SK-N-SH treated with all-trans-retinoic acid at 6 μM for 48 hours (cell line): Measurements from ENCODE around the gene MYO9A.

Experiments
- ATAC-seq: fragments of 200-7000 bp; cut with Tn5 transposase; 3 replicates; pipeline ENCODE4 v1.9.1; 2020; ENCODE audit warnings: mild to moderate bottlenecking, moderate library complexity
- ARNTL ChIP-seq: fragments of 450-650 bp; formaldehyde crosslinking; IDR thresholded peaks from 2 replicates; pipeline ENCODE4 v1.5.0; 2020; ENCODE audit warnings: low read depth, mild to moderate bottlenecking, moderate library complexity, borderline replicate concordance
- BACH2 ChIP-seq: fragments of 250-450 bp; sonication (Bioruptor Pico); IDR thresholded peaks from 2 replicates; pipeline ENCODE4 v1.9.0; 2021; ENCODE audit warnings: mild to moderate bottlenecking, borderline replicate concordance
- CSRNP3 ChIP-seq: fragments of 250-450 bp; sonication (Bioruptor Pico); IDR thresholded peaks from 2 replicates; pipeline ENCODE4 v1.5.1; 2021; ENCODE audit warnings: mild to moderate bottlenecking, moderate library complexity
- ESRRG ChIP-seq: fragments of 250-450 bp; sonication (Bioruptor Pico); IDR thresholded peaks from 2 replicates; pipeline ENCODE4 v1.6.1; 2021; ENCODE audit warnings: mild to moderate bottlenecking
- GLIS3 ChIP-seq: fragments of 250-450 bp; sonication (Bioruptor Pico); IDR thresholded peaks from 2 replicates; pipeline ENCODE4 v1.5.0; 2020; ENCODE audit warnings: mild to moderate bottlenecking, moderate library complexity
- ISL1 ChIP-seq: fragments of 250-450 bp; sonication (Bioruptor Pico); IDR thresholded peaks from 2 replicates; pipeline ENCODE4 v2.1.2; 2022; ENCODE audit warnings: mild to moderate bottlenecking, moderate library complexity
- OSR1 ChIP-seq: fragments of 250-450 bp; sonication (Bioruptor Pico); IDR thresholded peaks from 2 replicates; pipeline ENCODE4 v1.8.0; 2022; ENCODE audit warnings: moderate library complexity, mild to moderate bottlenecking, inconsistent platforms
- PATZ1 ChIP-seq: fragments of 250-450 bp; sonication (Bioruptor Pico); IDR thresholded peaks from 2 replicates; pipeline ENCODE4 v1.8.0; 2020; ENCODE audit warnings: mild to moderate bottlenecking, moderate library complexity, borderline replicate concordance
- POU6F1 ChIP-seq: fragments of 250-450 bp; sonication (Bioruptor Pico); IDR thresholded peaks from 2 replicates; pipeline ENCODE4 v1.8.0; 2021; ENCODE audit warnings: low read depth, mild to moderate bottlenecking, moderate library complexity, borderline replicate concordance
- PPARA ChIP-seq: fragments of 250-450 bp; sonication (Bioruptor Pico); IDR thresholded peaks from 2 replicates; pipeline ENCODE4 v1.5.0; 2020; ENCODE audit warnings: mild to moderate bottlenecking, borderline replicate concordance
- RARB ChIP-seq: fragments of 250-450 bp; sonication (Bioruptor Pico); IDR thresholded peaks from 2 replicates; pipeline ENCODE4 v1.8.0; 2021; ENCODE audit warnings: mild to moderate bottlenecking, moderate library complexity
- SNAI2 ChIP-seq: fragments of 250-450 bp; sonication (Bioruptor Pico); IDR thresholded peaks from 2 replicates; pipeline ENCODE4 v1.5.0; 2020; ENCODE audit warnings: mild to moderate bottlenecking, moderate library complexity
- TCF4 ChIP-seq: fragments of 250-450 bp; sonication (Bioruptor Pico); IDR thresholded peaks from 2 replicates; pipeline ENCODE4 v1.8.0; 2021; ENCODE audit warnings: mild to moderate bottlenecking, moderate library complexity, borderline replicate concordance
- TOX ChIP-seq: fragments of 250-450 bp; sonication (Bioruptor Pico); IDR thresholded peaks from 2 replicates; pipeline ENCODE4 v1.8.0; 2021; ENCODE audit warnings: mild to moderate bottlenecking, moderate library complexity, borderline replicate concordance
- TSHZ2 ChIP-seq: fragments of 250-450 bp; sonication (Bioruptor Pico); IDR thresholded peaks from 2 replicates; pipeline ENCODE4 v1.5.0; 2020; ENCODE audit warnings: mild to moderate bottlenecking, moderate library complexity
- ZC3H10 ChIP-seq: fragments of 250-450 bp; sonication (Bioruptor Pico); IDR thresholded peaks from 2 replicates; pipeline ENCODE4 v1.5.1; 2021; ENCODE audit warnings: mild to moderate bottlenecking, moderate library complexity
- ZNF8 ChIP-seq: fragments of 450-650 bp; formaldehyde crosslinking; IDR thresholded peaks from 2 replicates; pipeline ENCODE4 v1.5.0; 2020; ENCODE audit warnings: mild to moderate bottlenecking, moderate library complexity

The MYO9A gene

GRCh38 chr15:72068856-72069255 is 49.1 kb downstream of the MYO9A start:
- ATAC-seq = no peak
- no peak for TF ChIP-seq TCF4
- TF ChIP-seq TSHZ2 (CRISPR knock-in tag) = no peak

GRCh38 chr15:72065801-72066200 is 52.1 kb downstream of the MYO9A start:
- ATAC-seq = no peak
- TF ChIP-seq SNAI2 (no peak), TCF4 (no peak), PATZ1 (CRISPR knock-in tag) (no peak), ZC3H10 (CRISPR knock-in tag) (no peak), BACH2 (no peak), PPARA (CRISPR knock-in tag) (no peak), OSR1 (CRISPR knock-in tag) (no peak)

GRCh38 chr15:72063186-72063585 is 54.8 kb downstream of the MYO9A start:
- TF ChIP-seq GLIS3 (no peak), ARNTL (CRISPR knock-in tag) (no peak), PPARA (CRISPR knock-in tag) (no peak), ZC3H10 (CRISPR knock-in tag) (no peak), CSRNP3 (CRISPR knock-in tag) (no peak), TSHZ2 (CRISPR knock-in tag) (no peak), ZNF8 (CRISPR knock-in tag) (no peak), RARB (CRISPR knock-in tag) (no peak), ISL1 (CRISPR knock-in tag) (no peak), ESRRG (no peak), SNAI2 (no peak), TOX (CRISPR knock-in tag) (no peak), BACH2 (no peak), POU6F1 (CRISPR knock-in tag) (no peak), PATZ1 (CRISPR knock-in tag) (no peak)
- no peak for ATAC-seq
